GDM1 (cell line): ENCODE results near the gene COL9A2.
"Not testable (repeated sequence)": the region's sequence is repeated elsewhere in the genome, so short reads cannot be mapped to it uniquely, and the experiment has no call there.

Experiments used
- DNase-seq: peaks from one replicate; lab custom pipeline; 2025; lab: John Stamatoyannopoulos, UW

COL9A2 gene

GRCh38 chr1:40316595-40317393 lies at the start of gene COL9A2:
Gene COL9A2, minus strand, starts transcription at chr1:40317286. Its CDS starts 89 bp downstream, at chr1:40317197.
- DNase-seq: no peak

GRCh38 chr1:40363721-40364120 lies 46.6 kb upstream of the COL9A2 start:
- DNase-seq: no peak

- DNase-seq: no peak
Observed at GRCh38 chr1:40362699-40363098, 45.6 kb upstream of the COL9A2 start.

- no peak for DNase-seq
Observed at GRCh38 chr1:40362199-40362598, 45.1 kb upstream of the COL9A2 start.

- no peak for DNase-seq
Observed at GRCh38 chr1:40361637-40362036, 44.6 kb upstream of the COL9A2 start.

GRCh38 chr1:40361201-40361600 lies 44.1 kb upstream of the COL9A2 start:
- no peak for DNase-seq

- no peak for DNase-seq
Observed at GRCh38 chr1:40360631-40361030, 43.5 kb upstream of the COL9A2 start.

GRCh38 chr1:40357625-40358024 lies 40.5 kb upstream of the COL9A2 start:
- DNase-seq: no peak

GRCh38 chr1:40353082-40353481 lies 36.0 kb upstream of the COL9A2 start:
- DNase-seq: no peak

GRCh38 chr1:40352126-40352525 lies 35.0 kb upstream of the COL9A2 start:
- no peak for DNase-seq

GRCh38 chr1:40351124-40351523 lies 34.0 kb upstream of the COL9A2 start:
- no peak for DNase-seq

GRCh38 chr1:40350391-40350790 lies 33.3 kb upstream of the COL9A2 start:
- DNase-seq: no peak

- no peak for DNase-seq
Observed at GRCh38 chr1:40344597-40344996, 27.5 kb upstream of the COL9A2 start.

- DNase-seq: not testable (repeated sequence)
Observed at GRCh38 chr1:40342381-40342717, 25.3 kb upstream of the COL9A2 start.

GRCh38 chr1:40341491-40342380 lies 24.6 kb upstream of the COL9A2 start:
- DNase-seq: no peak

GRCh38 chr1:40339420-40340323 lies 22.6 kb upstream of the COL9A2 start:
- no peak for DNase-seq

- peak; percentile 76 for DNase-seq
Observed at GRCh38 chr1:40338745-40339419, 21.8 kb upstream of the COL9A2 start.

- DNase-seq: no peak
Observed at GRCh38 chr1:40337443-40337842, 20.4 kb upstream of the COL9A2 start.

GRCh38 chr1:40332695-40333094 lies 15.6 kb upstream of the COL9A2 start:
- DNase-seq: no peak

GRCh38 chr1:40331403-40331802 lies 14.3 kb upstream of the COL9A2 start:
- not testable (repeated sequence) for DNase-seq

GRCh38 chr1:40318970-40319621 lies 2.0 kb upstream of the COL9A2 start:
- DNase-seq: no peak
